CD4-positive, alpha-beta T cell treated with Interleukin-12 subunit alpha and Interleukin-12 subunit beta, for 1 hour (primary cell): ENCODE measurements around the gene CHRNA4.
A peak's percentile ranks its signal among the peaks of the same experiment; 100 is the strongest.
"Not testable (repeated sequence)": the region's sequence is repeated elsewhere in the genome, so short reads cannot be mapped to it uniquely, and the experiment has no call there.

Source experiments
- DNase-seq: peaks from one replicate; pipeline ENCODE4 v3.0.0-alpha.2; 2020

The CHRNA4 gene

DNA sequence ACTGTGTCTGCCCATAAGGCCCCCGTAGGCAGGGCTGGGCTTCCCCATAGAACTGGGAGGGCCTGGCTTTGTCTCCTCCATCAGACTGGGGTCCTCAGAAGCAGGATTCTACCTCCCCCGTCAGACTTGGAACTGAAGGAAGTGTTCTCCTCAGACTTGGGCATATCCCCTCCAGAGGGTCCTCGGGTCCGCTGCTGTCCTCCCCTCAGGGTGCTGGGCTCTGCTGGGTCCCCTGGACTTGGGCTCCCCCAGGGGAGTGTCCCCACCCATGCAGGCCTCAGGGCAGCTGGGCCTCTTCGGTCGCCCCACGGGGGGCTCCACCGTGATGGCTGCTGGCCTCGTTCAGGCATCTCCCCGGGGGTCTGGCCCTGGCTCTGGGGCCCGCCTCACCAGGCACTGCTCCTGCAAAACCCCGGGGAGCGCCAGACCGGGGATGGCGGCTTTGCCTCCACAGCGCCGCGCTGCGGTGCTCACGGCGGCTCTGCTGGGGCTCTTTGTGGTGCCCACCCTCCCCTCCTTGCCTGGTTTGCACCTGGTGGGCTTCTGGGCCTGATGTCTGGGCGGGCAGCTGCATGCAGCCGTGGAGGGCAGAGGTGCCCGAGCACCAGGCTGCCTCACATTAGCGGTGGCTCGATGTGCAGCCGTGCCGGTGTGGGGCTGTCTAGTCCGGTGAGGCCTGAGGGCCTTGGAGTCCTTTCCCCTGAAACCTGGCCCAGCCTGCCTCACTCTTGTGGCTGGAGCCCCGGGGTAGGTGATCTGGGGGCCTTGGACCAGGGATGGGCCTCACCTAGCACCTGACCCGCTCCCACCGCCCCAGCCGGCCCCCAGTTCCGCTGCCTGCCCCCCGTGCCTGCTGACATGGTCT is 54.2 kb downstream of the CHRNA4 start:
- no peak for DNase-seq

DNA sequence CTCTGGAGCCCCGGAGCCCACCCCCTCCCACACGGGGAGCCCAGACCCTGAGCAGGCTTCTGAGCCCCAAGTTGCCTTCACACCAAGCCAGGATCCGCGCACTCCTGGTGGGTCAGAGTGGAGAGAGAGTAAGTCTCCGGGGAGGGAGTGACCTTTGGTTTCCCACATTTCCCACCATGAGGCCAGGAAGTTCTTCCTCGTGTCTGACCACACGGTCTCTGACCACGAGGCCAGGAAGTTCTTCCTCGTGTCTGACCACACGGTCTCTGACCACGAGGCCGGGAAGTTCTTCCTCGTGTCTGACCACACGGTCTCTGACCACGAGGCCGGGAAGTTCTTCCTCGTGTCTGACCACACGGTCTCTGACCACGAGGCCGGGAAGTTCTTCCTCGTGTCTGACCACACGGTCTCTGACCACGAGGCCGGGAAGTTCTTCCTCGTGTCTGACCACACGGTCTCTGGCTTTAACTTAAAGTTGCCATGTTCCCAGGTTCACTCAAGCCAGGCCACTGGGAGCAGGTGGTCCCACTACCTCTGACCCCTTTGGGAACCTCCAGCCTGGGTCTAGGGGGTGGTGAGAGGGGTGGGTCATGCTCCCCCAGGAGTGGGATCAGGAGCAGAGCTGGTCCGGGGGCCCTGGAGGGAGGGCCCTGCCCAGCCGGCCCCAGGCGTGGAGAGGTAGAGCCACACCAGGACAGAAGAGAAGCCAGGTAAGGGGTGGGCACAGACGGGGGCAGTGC is 55.0 kb downstream of the CHRNA4 start:
- not testable (repeated sequence) for DNase-seq

DNA sequence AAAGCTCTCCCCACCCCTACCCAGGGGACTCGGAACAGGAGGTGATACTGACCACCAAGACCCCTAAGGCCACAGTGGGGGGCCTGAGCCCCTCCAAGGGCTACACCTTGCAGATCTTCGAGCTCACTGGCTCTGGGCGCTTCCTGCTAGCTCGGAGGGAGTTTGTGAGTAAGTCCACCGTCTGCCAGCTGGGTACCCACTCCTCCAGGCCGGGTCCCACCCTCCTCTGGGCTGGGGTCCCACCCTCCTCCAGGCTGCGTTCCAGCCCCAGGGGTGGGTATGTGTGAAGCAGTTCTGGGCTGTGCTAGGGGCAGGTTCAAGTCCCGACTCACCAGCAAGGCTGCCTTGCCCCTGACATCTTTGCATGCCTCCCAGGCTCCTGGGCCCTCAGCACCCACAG is 55.8 kb downstream of the CHRNA4 start:
- DNase-seq, result no peak

DNA sequence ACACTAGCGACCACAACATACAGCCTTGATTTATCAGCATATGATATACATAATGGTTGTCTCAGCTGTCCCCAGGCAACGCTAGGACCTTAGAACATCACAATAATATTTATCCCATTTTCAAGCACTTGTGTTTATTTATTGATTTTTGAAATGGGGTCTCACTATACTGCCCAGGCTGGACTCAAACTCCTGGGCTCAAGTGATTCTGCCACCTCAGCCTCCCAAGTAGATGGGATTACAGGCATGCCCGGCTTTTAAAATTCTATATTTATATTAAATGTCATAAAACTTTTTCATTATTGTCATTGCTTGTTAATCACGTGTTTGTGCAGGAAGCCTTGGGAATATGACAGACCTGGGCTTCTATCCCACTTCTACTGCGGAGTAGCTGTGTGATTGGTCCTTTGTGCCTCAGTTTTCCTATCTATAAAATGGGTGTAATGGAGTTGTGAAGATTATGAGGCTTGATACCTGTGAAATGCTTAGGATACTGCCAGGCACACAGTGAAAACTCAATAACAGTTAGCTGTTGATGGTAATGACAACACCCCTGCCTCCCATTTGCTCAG is 58.0 kb downstream of the CHRNA4 start:
- DNase-seq, result no peak

DNA sequence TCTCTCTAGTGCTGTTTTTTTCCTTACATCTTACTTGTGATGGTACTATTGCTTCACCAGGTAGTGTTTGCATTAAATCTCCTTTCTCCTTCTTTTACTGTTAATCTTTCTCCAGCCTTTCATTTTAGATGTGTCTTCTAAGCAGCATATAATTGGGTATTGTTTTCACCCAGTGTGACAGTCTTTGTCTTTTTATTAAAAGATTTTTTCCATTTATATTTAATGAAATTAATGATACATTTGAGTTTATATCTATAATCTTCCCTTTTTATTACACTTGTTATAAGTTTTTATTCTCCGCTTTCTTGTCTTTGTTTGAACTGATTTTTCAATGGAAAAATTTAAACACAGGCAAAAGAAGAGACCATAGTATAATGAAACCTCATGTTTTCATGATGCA is 59.5 kb downstream of the CHRNA4 start:
- no peak for DNase-seq

DNA sequence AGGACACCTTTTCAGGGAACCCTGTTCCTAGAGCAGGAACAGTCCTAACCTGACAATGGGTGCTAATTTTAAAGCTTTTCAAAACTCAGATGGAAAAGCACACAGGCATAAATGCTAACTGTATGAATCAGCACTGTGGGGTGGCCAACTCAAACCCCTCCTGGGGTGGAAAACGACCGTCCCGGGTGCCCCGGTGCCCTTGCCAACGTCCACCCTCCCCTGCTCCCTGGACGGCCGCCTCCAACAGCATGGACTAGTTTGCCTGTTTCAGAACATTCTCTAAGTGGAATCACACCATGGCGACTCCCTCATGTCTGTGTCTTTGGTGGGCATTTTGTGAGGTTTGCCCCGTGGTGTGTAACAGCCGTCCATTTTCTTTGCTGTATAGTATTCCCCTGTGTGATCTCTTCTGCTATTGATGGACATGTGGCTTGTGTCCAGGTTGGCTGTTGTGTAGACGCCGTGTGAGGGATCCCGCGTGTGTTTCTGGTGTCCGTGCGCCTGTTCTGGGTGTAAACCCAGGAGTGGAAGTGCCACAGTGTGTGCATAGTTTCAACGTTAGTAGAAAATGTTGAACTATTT is 62.3 kb downstream of the CHRNA4 start:
- DNase-seq, result no peak

DNA sequence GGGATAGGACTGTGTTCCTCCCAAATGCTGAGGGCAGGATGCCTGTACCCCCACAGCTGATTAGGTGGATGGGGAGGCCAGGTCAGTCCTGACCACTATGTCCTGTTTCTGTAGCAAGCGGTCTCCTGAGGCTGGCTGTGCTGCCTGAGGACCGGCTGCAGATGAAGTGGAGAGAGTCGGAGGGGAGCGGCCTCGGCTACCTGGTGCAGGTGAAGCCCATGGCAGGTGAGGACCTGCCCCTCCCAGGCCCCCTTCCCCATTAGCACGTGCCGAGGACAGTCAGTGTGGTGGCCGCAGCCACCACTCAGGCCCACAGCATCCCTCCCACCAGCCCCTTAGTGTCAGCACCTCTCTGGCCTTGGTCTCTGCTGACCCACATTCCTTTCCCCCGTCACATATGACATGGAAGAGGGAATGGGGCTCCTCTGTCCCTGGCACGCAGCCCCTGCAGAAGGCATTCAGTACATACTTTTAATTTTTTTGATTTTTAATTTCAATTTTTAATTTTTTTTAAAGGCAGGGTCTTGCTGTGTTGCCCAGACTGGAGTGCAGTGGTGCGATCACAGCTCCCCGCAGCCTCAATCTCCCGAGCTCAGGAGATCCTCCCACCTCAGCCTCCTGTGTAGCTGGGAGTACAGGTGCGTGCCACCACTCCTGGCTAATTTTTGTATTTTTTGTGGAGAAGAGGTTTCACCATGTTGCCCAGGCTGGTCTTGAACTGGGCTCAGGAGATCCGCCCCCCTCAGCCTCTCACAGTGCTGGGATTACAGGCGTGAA is 63.2 kb downstream of the CHRNA4 start:
- no peak for DNase-seq

DNA sequence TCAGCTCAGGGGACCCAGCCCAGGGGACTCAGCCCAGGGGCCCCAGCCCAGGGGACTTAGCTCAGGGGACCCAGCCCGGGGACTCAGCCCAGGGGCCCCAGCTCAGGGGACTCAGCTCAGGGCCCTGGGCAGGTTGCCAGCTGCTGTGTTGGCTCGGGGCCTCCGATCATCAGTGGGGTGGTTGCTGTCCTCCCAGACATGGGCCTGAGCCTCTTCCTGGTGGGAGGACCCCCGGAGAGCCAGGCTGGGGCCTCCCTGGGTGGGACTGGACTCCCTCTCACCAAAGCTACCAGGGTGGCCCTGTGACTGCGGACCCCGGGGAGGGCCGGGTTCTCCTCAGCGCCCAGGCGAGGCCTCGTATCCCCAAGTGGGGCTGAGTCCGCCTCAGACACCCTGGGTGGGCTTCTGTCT is 63.8 kb downstream of the CHRNA4 start:
- no peak for DNase-seq

DNA sequence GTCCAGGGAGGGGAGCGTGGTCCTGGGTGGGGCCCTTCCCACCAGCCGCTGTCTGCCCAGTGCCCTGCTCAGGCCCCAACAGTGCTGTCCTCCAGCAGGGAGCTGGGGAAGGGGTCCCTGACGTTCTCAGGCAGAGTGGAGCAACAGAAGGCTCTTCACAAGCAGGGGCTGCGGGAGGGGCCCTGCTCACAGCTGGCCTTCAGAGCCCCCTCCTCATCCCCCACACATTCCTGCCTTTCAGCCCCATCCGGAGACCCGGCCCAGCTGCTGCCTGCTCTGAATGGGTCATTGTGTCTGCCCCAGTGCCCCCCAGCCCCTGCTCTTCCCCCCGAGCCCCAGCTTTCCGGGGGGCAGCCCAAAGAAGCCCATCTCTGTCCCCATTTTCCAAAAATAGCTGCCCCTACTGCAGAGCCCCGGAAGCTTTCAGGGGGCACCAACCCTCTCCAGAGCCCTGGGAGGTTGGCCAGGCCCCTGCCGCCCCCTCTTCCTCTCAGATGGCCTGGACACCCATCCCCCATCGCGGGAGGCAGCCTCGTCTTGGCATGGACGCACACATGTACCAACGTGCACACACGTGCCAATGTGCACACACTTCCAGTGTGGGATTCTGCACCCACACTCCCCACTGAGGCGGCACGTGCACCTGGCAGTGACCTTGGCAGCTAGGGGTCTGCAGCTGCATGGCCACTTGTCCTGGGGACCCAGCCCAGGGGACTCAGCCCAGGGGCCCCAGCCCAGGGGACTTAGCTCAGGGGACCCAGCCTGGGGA is 64.4 kb downstream of the CHRNA4 start:
- no peak for DNase-seq

DNA sequence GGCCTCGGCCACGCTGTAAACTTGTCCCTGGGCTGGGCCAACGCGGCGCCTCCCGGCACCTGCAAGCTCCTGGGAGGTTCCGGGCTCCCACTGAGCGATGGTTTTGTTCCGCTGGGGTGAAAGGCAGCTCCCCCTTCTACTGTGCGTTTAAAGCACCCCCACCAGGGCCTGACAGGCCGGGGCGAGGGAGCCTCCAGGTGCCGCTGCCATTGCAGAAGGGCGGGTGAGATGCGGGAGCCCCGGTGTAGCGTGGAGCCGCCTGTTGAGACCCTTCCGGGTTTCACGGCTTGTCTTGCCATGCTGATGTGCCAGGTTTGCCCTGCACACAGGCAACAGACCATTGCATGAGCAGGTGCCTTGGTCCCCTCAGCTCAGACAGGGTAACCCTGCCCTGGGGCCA is 65.3 kb downstream of the CHRNA4 start:
- no peak for DNase-seq

DNA sequence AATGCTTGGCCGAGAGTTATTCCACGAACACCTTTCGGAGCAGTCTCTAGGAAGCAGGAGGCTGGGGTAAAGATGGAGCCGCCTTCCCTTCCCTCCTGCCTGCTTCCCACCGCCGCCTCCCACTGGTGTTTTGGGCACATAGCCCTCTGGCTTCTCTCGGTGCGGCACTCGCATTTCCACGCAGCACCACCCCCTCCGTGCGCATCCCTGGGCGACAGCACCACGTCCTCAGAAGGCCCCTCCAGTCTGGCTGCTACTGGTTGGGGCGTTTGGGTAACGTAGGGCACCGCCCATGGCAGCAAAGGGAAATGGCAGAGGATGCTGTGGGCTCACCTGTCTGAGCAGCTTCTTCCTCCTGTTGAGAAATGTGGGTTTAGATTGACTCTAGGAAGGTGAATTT is 65.7 kb downstream of the CHRNA4 start:
- peak; percentile 20 for DNase-seq

DNA sequence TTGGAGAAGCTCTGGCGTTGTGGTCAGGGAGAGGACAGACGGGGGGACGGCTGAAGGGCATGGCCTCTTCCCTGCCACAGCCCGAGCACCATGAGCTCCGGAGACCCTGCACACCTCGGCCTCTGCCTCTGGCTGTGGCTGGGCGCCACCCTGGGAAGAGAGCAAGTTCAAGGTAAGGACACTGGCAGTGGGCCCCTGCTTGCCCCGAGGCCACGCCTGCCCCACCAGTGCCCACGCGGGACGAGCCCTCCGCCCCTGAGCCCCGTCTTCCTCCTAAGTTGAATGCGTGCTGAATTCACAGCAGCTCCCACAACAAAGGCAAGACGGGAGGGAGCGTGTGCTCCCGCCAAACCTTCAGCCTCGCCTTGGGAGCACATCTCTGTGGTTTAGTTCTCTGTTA is 66.1 kb downstream of the CHRNA4 start:
- no peak for DNase-seq

DNA sequence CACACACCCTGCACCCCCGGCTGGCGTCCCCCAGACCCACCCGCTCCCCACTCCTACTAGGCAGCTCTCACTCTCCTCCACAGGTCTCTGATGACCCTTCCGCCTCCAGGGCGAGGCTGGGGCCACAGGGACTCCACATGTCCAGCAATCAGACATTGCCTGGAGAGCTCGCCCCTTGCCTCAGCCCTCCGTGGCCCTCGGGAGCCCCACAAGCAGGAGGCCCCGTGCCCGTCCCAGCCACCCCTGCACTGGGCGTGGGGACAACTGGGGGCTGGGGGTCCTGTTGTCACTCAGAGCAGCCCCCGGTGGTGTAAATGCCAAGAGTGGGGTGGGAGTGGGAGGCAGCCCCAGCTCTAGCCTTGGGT is 66.6 kb downstream of the CHRNA4 start:
- no peak for DNase-seq

DNA sequence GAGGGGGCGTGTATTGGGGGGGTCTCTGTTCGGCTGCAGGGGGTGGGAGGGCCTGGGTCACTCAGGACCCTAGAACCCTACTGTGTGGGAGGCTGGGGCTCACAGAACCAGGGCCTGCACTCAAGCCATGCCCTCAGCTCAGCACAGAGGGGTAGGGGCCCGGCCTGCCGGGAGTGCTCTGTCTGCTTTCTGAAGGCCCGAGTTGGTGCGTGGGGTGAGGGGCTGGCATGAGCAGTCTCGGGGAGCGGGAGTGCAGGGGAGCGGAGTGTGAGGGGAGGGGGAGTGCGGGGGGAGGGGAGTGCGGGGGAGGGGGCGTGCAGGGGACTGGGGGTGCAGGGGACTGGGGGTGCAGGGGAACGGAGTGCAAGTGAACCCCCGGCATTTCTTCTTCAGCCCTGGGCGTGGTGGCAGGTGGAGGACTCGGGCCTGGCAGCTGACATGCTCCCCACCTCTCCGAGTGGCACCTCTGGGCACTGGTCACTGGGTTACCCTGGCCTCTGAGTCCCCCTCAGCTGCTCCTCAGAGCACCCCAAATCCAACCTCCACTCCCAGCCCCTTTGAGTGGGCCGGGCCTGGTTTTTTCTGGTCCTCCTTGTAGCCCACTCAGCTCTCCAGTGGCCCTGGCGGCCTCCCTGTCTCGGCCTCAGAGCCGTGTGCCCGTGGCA is 67.1 kb downstream of the CHRNA4 start:
- no peak for DNase-seq

DNA sequence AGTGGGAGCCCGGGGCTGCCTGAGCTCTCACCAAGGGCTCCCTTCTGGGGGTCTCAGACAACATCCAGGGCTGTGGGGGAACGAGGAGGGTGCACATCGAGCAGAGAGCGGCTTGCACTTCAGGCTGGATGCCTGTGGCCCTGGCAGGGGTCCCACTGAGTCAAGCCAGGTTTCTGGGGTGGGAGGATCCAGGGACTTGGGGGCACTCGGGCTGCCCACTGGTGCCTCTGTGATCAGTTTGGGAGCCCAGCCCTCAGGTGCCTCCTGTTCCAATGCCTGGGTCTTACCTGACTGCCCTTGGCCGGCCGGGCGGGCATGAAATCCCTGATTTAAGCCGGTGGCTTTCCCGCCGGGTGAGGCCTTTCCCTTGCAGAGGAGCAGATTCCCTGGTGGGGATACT is 67.7 kb downstream of the CHRNA4 start:
- DNase-seq, result no peak
